Hepatocyte (in vitro differentiated cells): ENCODE results near the gene PTPRK. TPM values are rescaled to one million over a fixed set of nuclear protein-coding genes. Genes with fewer than 3 reads are reported as not detected.

Source experiments
- DNase-seq: peaks from one replicate; pipeline ENCODE4 v3.0.0-alpha.2; 2016; ENCODE audit warnings: low spot score
- H2AFZ ChIP-seq: fragments of 200-600 bp; sonication (generic); 2 replicates; pipeline ENCODE4 v1.6.0; 2016; ENCODE audit warnings: antibody characterized with exemption, mild to moderate bottlenecking
- H3K27ac ChIP-seq: fragments of 200-600 bp; sonication (generic); 2 replicates; pipeline ENCODE4 v1.5.1; 2016; ENCODE audit warnings: mild to moderate bottlenecking
- H3K27me3 ChIP-seq: fragments of 200-600 bp; sonication (generic); 2 replicates; pipeline ENCODE4 v1.6.1; 2016
- H3K36me3 ChIP-seq: fragments of 200-600 bp; sonication (generic); replicated peaks from 2 replicates; pipeline ENCODE4 v1.5.1; 2016; ENCODE audit warnings: low read depth; ENCODE audit not compliant: insufficient read depth
- H3K4me1 ChIP-seq: fragments of 200-600 bp; sonication (generic); 2 replicates; pipeline ENCODE4 v1.5.1; 2016; ENCODE audit warnings: mild to moderate bottlenecking, moderate library complexity; ENCODE audit not compliant: insufficient read depth
- H3K4me2 ChIP-seq: fragments of 200-600 bp; sonication (generic); 2 replicates; pipeline ENCODE4 v1.6.0; 2016
- H3K4me3 ChIP-seq: fragments of 200-600 bp; sonication (generic); 2 replicates; pipeline ENCODE4 v1.5.1; 2016; ENCODE audit warnings: mild to moderate bottlenecking
- H3K79me2 ChIP-seq: fragments of 200-600 bp; sonication (generic); 2 replicates; pipeline ENCODE4 v1.6.0; 2017; ENCODE audit warnings: mild to moderate bottlenecking
- H3K9me2 ChIP-seq: fragments of 200-600 bp; sonication (generic); replicated peaks from 2 replicates; pipeline ENCODE4 v1.6.0; 2017; ENCODE audit warnings: mild to moderate bottlenecking; ENCODE audit not compliant: insufficient read depth
- H3K9me3 ChIP-seq: fragments of 200-600 bp; sonication (generic); 2 replicates; pipeline ENCODE4 v1.5.1; 2016; ENCODE audit warnings: low read depth, mild to moderate bottlenecking
- H4K20me1 ChIP-seq: fragments of 200-600 bp; sonication (generic); 2 replicates; pipeline ENCODE4 v1.6.0; 2016; ENCODE audit warnings: mild to moderate bottlenecking; ENCODE audit not compliant: insufficient read depth, poor library complexity, severe bottlenecking
- CTCF ChIP-seq: fragments of 200-600 bp; sonication (generic); IDR thresholded peaks from 2 replicates; pipeline ENCODE4 v1.5.1; 2016; ENCODE audit warnings: antibody characterized with exemption, mild to moderate bottlenecking; ENCODE audit not compliant: poor library complexity
- EZH2 ChIP-seq: fragments of 200-600 bp; sonication (generic); IDR thresholded peaks from 2 replicates; pipeline ENCODE4 v1.6.1; 2016; ENCODE audit warnings: antibody characterized with exemption, mild to moderate bottlenecking, borderline replicate concordance
- EZH2phosphoT487 ChIP-seq: fragments of 200-600 bp; sonication (generic); IDR thresholded peaks from one replicate; pipeline ENCODE4 v1.6.1; 2018; ENCODE audit warnings: antibody characterized with exemption, mild to moderate bottlenecking, low read depth, moderate library complexity; ENCODE audit not compliant: unreplicated experiment, severe bottlenecking
- WGBS: methylation state at CpG from one replicate; pipeline ENCODE4 v1.1.6; 2016; ENCODE audit warnings: low lambda C conversion rate; ENCODE audit errors: missing lambda C conversion rate; 5-methylcytosine and 5-hydroxymethylcytosine counted together
- polyA plus RNA-seq: library from polyadenylated mRNA; unstranded; fragments of >200 nt; fragmentation: Nextera tagmentation; extraction: Ambion mirVana; gene quantifications from 2 replicates; pipeline ENCODE4 v1.2.1, GENCODE V29; 2016
- total RNA-seq: library from RNA; depleted of rRNA; stranded (reverse); fragments of >200 nt; gene quantifications from 2 replicates; pipeline ENCODE4 v1.2.3, GENCODE V29; 2014

Gene PTPRK
- total and polyA plus RNA-seq, 2 experiments from 2014 or later: 42.0 to 80.2 TPM

- H4K20me1 ChIP-seq: no peaks in the 10 kb centered on the region
- WGBS: 36% methylated on average over 1 of the region's 1 CpG
- no peak overlapping the region for H2AFZ ChIP-seq
- H3K27ac ChIP-seq: peak overlapping the region; percentile 35
- no peak overlapping the region for H3K4me3 ChIP-seq
- peaks cover 19% of the 10 kb centered on the region for H3K4me1 ChIP-seq
- no peaks in the 10 kb centered on the region for H3K36me3 ChIP-seq
- peak overlapping the region; percentile 57 for H3K4me2 ChIP-seq
- TF ChIP-seq EZH2phosphoT487: no peak
- no peak for TF ChIP-seq EZH2
- TF ChIP-seq CTCF: no peak
- H3K9me3 ChIP-seq: no peaks in the 10 kb centered on the region
- no peaks in the 10 kb centered on the region for H3K9me2 ChIP-seq
- H3K27me3 ChIP-seq: no peaks in the 10 kb centered on the region
- peaks cover 67% of the 10 kb centered on the region for H3K79me2 ChIP-seq
- no peak for DNase-seq
Measured at GRCh38 chr6:128339635-128340450, 180.6 kb downstream of the PTPRK start.

GRCh38 chr6:128337619-128338018, 182.8 kb downstream of the PTPRK start:
- H2AFZ ChIP-seq: no peak overlapping the region
- no peak overlapping the region for H3K4me2 ChIP-seq
- no peaks in the 10 kb centered on the region for H3K36me3 ChIP-seq
- no peaks in the 10 kb centered on the region for H3K9me3 ChIP-seq
- no peak overlapping the region for H3K4me3 ChIP-seq
- H3K9me2 ChIP-seq: no peaks in the 10 kb centered on the region
- no peak overlapping the region for H3K27ac ChIP-seq
- H3K79me2 ChIP-seq: peaks cover 74% of the 10 kb centered on the region
- DNase-seq: no peak
- peaks cover 19% of the 10 kb centered on the region for H3K4me1 ChIP-seq
- no peaks in the 10 kb centered on the region for H4K20me1 ChIP-seq
- no peaks in the 10 kb centered on the region for H3K27me3 ChIP-seq
- TF ChIP-seq CTCF (no peak), EZH2phosphoT487 (no peak), EZH2 (no peak)
- 95% methylated on average over 1 of the region's 1 CpG for WGBS

- H3K4me2 ChIP-seq: no peak overlapping the region
- H3K27ac ChIP-seq: no peak overlapping the region
- DNase-seq: no peak
- H3K9me3 ChIP-seq: no peaks in the 10 kb centered on the region
- H3K36me3 ChIP-seq: no peaks in the 10 kb centered on the region
- no peaks in the 10 kb centered on the region for H3K27me3 ChIP-seq
- peaks cover 64% of the 10 kb centered on the region for H3K79me2 ChIP-seq
- H3K9me2 ChIP-seq: no peaks in the 10 kb centered on the region
- H3K4me1 ChIP-seq: peaks cover 19% of the 10 kb centered on the region
- no peak overlapping the region for H2AFZ ChIP-seq
- H4K20me1 ChIP-seq: no peaks in the 10 kb centered on the region
- WGBS: 65% methylated on average over 3 of the region's 3 CpGs
- TF ChIP-seq CTCF (no peak), EZH2phosphoT487 (no peak), EZH2 (no peak)
- H3K4me3 ChIP-seq: no peak overlapping the region
Measured at GRCh38 chr6:128336436-128337095, 183.8 kb downstream of the PTPRK start.
